Measurements from ENCODE around the gene PCED1A.
"Not testable (repeated sequence)": the region's sequence is repeated elsewhere in the genome, so short reads cannot be mapped to it uniquely, and the experiment has no call there.

PCED1A gene

GRCh38 chr20:2845607-2846006, 5.2 kb upstream of the PCED1A start:
- H3K4me3 Mint-ChIP-seq: no peak overlapping the region
- ATAC-seq (peak; percentile 85), DNase-seq (peak in 1 of 2 donors; percentile 43)
- H3K27ac Mint-ChIP-seq: no peak overlapping the region
- H3K9me3 Mint-ChIP-seq: no peaks in the 10 kb centered on the region
- peaks cover 19% of the 10 kb centered on the region for H3K4me1 Mint-ChIP-seq
- H3K27me3 Mint-ChIP-seq: no peaks in the 10 kb centered on the region

DNA sequence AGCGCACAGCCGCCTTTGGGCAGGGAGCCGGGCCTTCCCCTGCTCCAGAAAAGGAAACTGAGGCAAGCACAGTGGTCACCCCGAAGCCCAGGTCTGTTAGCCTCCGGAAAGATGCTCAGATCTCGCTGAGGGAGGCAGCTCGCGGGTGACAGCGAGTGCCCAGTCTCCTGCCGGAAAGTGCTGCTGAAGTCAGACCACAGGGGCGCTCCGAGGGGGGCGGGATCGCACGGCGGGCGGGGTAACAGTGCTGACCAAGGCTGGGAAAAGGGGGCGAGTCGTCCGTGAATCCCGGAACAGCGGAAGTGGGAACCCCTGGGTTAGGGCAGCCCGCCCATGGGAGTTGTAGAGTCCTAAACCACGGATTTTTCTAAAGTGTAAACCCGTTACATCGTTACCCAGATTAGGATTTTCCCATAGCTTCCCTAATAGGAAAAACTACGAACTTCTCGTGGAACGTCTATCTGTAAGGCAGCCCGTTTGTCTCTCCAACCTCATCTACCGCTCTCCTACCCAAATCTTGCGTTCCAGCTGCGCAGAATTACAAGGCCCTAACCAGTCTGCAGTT, 594 bp upstream of the PCED1A start:
- peak in 1 of 2 donors; percentile 52 for DNase-seq
- Mint-ChIP-seq H3K9me3 (no peaks in the 10 kb centered on the region), H3K27ac (peak overlapping the region; percentile 57 to 92), H3K4me1 (peaks cover 41% of the 10 kb centered on the region), H3K4me3 (peak overlapping the region; percentile 87 to 90), H3K27me3 (no peaks in the 10 kb centered on the region)
- ATAC-seq: peak; percentile 44

- peaks cover 34% of the 10 kb centered on the region for H3K4me1 Mint-ChIP-seq
- ATAC-seq (no peak), DNase-seq (no peak)
- H3K27ac Mint-ChIP-seq: peak overlapping the region in 1 of 2 donors; percentile 94
- no peaks in the 10 kb centered on the region for H3K27me3 Mint-ChIP-seq
- H3K4me3 Mint-ChIP-seq: peak overlapping the region; percentile 80 to 92
- H3K9me3 Mint-ChIP-seq: no peaks in the 10 kb centered on the region
Observed at GRCh38 chr20:2839732-2840137, 720 bp downstream of the PCED1A start.

GRCh38 chr20:2838847-2839671, 1.4 kb downstream of the PCED1A start:
- H3K4me3 Mint-ChIP-seq: peak overlapping the region; percentile 80 to 92
- H3K9me3 Mint-ChIP-seq: no peaks in the 10 kb centered on the region
- H3K27ac Mint-ChIP-seq: peak overlapping the region; percentile 94
- ATAC-seq (no peak), DNase-seq (no peak)
- no peaks in the 10 kb centered on the region for H3K27me3 Mint-ChIP-seq
- H3K4me1 Mint-ChIP-seq: peaks cover 29% of the 10 kb centered on the region

GRCh38 chr20:2838170-2838797, 2.2 kb downstream of the PCED1A start:
- Mint-ChIP-seq H3K27ac (peak overlapping the region in 1 of 2 donors; percentile 44), H3K9me3 (no peaks in the 10 kb centered on the region)

GRCh38 chr20:2837221-2837960, 3.1 kb downstream of the PCED1A start:
- Mint-ChIP-seq H3K4me1 (peaks cover 29% of the 10 kb centered on the region), H3K4me3 (no peak overlapping the region), H3K9me3 (no peaks in the 10 kb centered on the region), H3K27ac (no peak overlapping the region), H3K27me3 (no peaks in the 10 kb centered on the region)
- no peak for DNase-seq
- ATAC-seq: no peak

More at GRCh38 chr20:2838170-2838797, 2.2 kb downstream of the PCED1A start:
- DNase-seq (no peak), ATAC-seq (no peak)
- Mint-ChIP-seq H3K4me1 (peaks cover 29% of the 10 kb centered on the region), H3K27me3 (no peaks in the 10 kb centered on the region), H3K4me3 (peak overlapping the region in 1 of 2 donors; percentile 23)

DNA sequence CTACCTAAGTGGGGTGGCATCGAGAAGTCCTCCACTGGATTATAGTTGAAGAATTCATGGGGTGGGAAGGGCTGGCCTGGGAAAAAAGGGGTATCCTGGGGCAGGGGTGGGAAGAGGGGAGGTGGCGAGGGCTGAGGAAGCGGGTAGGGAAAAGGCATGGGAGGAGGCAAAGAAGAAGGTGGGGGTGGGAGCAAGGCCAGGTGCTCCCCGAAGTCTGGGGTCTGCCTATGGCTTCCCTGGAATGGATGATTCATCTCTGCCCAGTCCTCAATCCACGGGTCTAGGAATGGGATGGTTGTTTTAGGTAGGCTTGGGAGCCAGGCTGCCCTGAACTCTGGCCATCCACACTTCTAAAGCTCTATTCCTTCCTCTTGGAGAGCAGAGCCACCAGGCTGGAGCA, 4.4 kb downstream of the PCED1A start:
- Mint-ChIP-seq H3K27ac (no peak overlapping the region), H3K4me3 (no peak overlapping the region)
- no peak for DNase-seq

GRCh38 chr20:2835331-2835796, 5.1 kb downstream of the PCED1A start:
- Mint-ChIP-seq H3K4me3 (no peak overlapping the region), H3K27ac (no peak overlapping the region), H3K27me3 (no peaks in the 10 kb centered on the region), H3K4me1 (peaks cover 23% of the 10 kb centered on the region), H3K9me3 (no peaks in the 10 kb centered on the region)
- no peak for DNase-seq
- ATAC-seq: no peak

More for the DNA sequence above, 4.4 kb downstream of the PCED1A start:
- no peaks in the 10 kb centered on the region for H3K27me3 Mint-ChIP-seq
- ATAC-seq: no peak
- peaks cover 23% of the 10 kb centered on the region for H3K4me1 Mint-ChIP-seq
- H3K9me3 Mint-ChIP-seq: no peaks in the 10 kb centered on the region

GRCh38 chr20:2834401-2835110, 5.9 kb downstream of the PCED1A start:
- H3K27ac Mint-ChIP-seq: no peak overlapping the region
- no peak overlapping the region for H3K4me3 Mint-ChIP-seq
- no peak for DNase-seq
- no peaks in the 10 kb centered on the region for H3K27me3 Mint-ChIP-seq
- H3K9me3 Mint-ChIP-seq: no peaks in the 10 kb centered on the region
- ATAC-seq: no peak
- peaks cover 20% of the 10 kb centered on the region for H3K4me1 Mint-ChIP-seq

DNA sequence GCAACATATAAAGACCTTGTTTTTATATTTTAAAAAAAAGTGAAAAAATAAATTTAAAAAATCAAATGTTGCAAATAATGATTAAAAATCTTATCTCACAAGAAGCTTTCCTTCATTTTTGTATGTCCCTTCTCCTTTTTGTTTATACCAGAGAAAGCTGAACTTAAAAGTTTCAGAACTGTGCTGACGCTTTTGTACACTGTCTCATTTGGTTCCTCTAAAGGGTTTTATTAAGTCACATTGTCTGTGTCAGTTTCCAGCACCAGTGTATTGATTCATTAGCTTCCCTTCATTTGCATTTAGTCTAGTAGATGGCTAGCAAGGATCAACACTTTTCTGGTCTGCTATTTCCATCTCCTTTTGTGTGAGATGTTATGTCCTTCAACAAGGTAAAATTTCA, 6.7 kb downstream of the PCED1A start:
- DNase-seq (no peak), ATAC-seq (no peak)
- no peaks in the 10 kb centered on the region for H3K9me3 Mint-ChIP-seq
- no peak overlapping the region for H3K27ac Mint-ChIP-seq
- no peaks in the 10 kb centered on the region for H3K27me3 Mint-ChIP-seq
- peaks cover 13% of the 10 kb centered on the region for H3K4me1 Mint-ChIP-seq
- no peak overlapping the region for H3K4me3 Mint-ChIP-seq

DNA sequence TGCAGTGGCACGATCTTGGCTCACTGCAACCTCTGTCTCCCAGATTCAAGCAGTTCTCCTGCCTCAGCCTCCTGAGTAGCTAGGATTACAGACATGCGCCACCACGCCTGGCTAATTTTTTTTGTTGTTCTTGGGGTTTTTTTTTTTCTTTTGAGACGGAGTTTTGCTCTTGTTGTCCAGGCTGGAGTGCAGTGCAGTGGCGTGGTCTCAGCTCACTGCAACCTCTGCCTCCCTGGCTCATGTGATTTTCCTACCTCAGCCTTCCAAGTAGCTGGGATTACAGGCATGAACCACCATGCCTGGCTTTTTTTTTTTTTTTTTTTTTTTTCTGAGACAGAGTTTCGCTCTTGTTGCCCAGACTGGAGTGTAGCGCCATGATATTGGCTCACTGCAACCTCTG, 9.2 kb downstream of the PCED1A start:
- peak in 1 of 2 donors; percentile 2 for DNase-seq
- H3K27ac Mint-ChIP-seq, ATAC-seq, H3K9me3 Mint-ChIP-seq, H3K4me1 Mint-ChIP-seq, H3K4me3 Mint-ChIP-seq: not testable (repeated sequence)
- H3K27me3 Mint-ChIP-seq: peaks cover 14% of the 10 kb centered on the region

DNA sequence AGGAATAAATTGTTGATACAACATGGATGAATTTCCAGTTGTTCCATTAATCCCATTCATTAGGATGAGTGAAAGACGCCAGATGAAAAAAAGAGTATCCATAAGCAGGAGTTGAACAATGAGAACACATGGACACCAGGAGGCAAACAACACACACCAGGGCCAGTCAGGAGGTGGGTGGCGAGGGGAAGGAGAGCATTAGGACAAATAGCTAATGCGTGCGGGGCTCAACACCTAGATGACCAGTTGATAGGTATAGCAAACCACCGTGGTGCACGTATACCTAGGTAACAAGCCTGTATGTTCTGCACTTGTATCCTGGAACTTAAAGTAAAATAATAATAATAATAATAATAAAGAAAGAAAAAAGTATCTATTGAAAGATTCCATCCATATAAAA, 11.1 kb downstream of the PCED1A start:
- H3K4me3 Mint-ChIP-seq: no peak overlapping the region
- peaks cover 16% of the 10 kb centered on the region for H3K4me1 Mint-ChIP-seq
- H3K27me3 Mint-ChIP-seq: peaks cover 14% of the 10 kb centered on the region
- H3K27ac Mint-ChIP-seq: no peak overlapping the region
- H3K9me3 Mint-ChIP-seq: no peaks in the 10 kb centered on the region
- no peak for ATAC-seq
- no peak for DNase-seq

DNA sequence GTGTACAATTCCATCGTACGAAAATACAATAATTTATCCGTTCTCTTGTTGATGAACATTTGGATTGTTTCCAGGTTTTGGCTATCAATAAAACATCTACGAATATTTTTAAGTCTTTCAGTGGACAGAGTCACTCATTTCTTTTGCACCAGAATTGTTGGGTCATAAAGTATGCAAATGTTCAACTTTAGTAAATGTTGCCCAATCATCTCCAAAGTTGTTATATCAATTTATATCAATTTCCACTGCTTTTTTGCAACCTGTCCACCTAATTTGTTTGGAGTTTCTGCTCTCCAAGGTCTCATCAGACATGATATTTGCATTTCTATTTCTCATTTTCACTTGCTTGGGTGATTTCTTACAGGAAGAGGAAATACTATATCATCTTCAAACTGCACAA, 13.8 kb downstream of the PCED1A start:
- no peaks in the 10 kb centered on the region for H3K9me3 Mint-ChIP-seq

DNA sequence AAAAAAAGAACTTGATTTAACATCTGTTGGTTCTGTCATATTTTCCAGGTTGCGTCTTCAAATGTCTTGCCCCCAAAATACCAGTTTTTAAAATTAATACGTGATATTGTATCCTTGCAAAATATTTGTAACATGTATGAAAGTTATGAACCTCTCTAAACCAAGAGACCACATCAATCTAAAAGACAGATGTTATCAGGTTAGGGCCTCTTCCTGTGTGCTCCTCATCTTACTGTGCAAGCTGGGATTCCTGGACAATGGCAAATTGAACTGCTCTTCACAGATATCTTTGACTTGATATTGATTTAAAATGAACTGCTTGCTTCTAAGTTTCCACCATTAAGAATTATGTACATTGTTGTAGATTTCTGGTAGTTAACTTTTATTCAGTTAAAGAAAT, 14.7 kb downstream of the PCED1A start:
- DNase-seq (no peak), ATAC-seq (peak; percentile 64)
- H3K9me3 Mint-ChIP-seq: no peaks in the 10 kb centered on the region
- peak overlapping the region in 1 of 2 donors; percentile 35 for H3K4me3 Mint-ChIP-seq
- peaks cover 28% of the 10 kb centered on the region for H3K27me3 Mint-ChIP-seq
- peak overlapping the region in 1 of 2 donors; percentile 13 for H3K27ac Mint-ChIP-seq
- H3K4me1 Mint-ChIP-seq: peaks cover 31% of the 10 kb centered on the region

More for the DNA sequence above, 13.8 kb downstream of the PCED1A start:
- Mint-ChIP-seq H3K4me1 (peaks cover 22% of the 10 kb centered on the region), H3K27ac (no peak overlapping the region), H3K4me3 (no peak overlapping the region), H3K27me3 (peaks cover 19% of the 10 kb centered on the region)
- DNase-seq (no peak), ATAC-seq (no peak)

DNA sequence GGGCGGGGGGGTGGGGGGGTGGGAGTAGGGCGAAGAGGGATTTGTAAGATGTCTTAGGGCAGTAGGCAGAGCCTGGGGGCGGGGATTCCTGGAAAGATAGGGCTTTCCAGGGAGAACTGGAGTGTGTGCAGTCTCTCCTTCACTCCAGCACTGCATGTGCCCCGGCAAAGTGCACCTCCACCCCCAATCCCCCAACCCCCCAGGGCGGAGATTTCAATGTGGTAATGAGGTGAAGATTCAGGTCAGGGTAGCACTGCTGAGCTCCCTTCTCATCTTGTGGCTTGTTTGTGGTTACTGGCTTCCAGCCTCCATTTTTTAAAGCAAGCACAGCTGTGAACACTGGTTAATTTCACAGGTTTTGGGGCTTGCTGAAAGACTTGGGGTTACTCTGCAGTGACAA, 18.4 kb downstream of the PCED1A start:
- Mint-ChIP-seq H3K9me3 (no peaks in the 10 kb centered on the region), H3K27me3 (peaks cover 54% of the 10 kb centered on the region), H3K27ac (no peak overlapping the region), H3K4me1 (peaks cover 42% of the 10 kb centered on the region), H3K4me3 (peak overlapping the region; percentile 24 to 51)
- peak; percentile 28 to 42 for DNase-seq
- peak; percentile 81 for ATAC-seq
